Hematopoietic multipotent progenitor cell treated with erythropoietin and hydrocortisone succinate and interleukin-3 and kit ligand, for 17 days (in vitro differentiated cells): ENCODE data around the gene LTB.

Experiments used
- DNase-seq: peaks from one replicate; pipeline ENCODE4 v3.0.0-alpha.2; 2015; ENCODE audit warnings: low spot score

Gene LTB

GRCh38 chr6:31547727-31548543 is 34.3 kb downstream of the LTB start:
- no peak for DNase-seq

GRCh38 chr6:31546958-31547726 is 35.1 kb downstream of the LTB start, which contains the start of gene NFKBIL1:
NFKBIL1 (plus strand) TSS chr6:31547608; CDS start chr6:31547695, 87 bp downstream.
- DNase-seq, result peak; percentile 92

- DNase-seq, result peak; percentile 90
Measured at GRCh38 chr6:31546339-31546957, 35.8 kb downstream of the LTB start, which contains the start of gene ATP6V1G2. ATP6V1G2 (minus strand) TSS chr6:31546608; CDS start chr6:31546559, 49 bp downstream.

- DNase-seq, result no peak
Measured at GRCh38 chr6:31545291-31545690, 36.9 kb downstream of the LTB start.

- DNase-seq, result no peak
Measured at GRCh38 chr6:31544676-31545075, 37.5 kb downstream of the LTB start.

- DNase-seq, result no peak
Measured at GRCh38 chr6:31543639-31544038, 38.6 kb downstream of the LTB start.

GRCh38 chr6:31541658-31542521 is 40.3 kb downstream of the LTB start, which contains the start of gene DDX39B:
DDX39B (minus strand) TSS chr6:31542003; CDS start chr6:31540532, 1,471 bp downstream.
- DNase-seq, result peak; percentile 97

GRCh38 chr6:31541059-31541657 is 41.1 kb downstream of the LTB start:
- no peak for DNase-seq

- DNase-seq, result no peak
Measured at GRCh38 chr6:31540640-31541039, 41.6 kb downstream of the LTB start.

- DNase-seq, result no peak
Measured at GRCh38 chr6:31538805-31539400, 43.3 kb downstream of the LTB start.

- no peak for DNase-seq
Measured at GRCh38 chr6:31535538-31536324, 46.5 kb downstream of the LTB start.

GRCh38 chr6:31534521-31535040 is 47.6 kb downstream of the LTB start:
- DNase-seq, result no peak

- no peak for DNase-seq
Measured at GRCh38 chr6:31534011-31534410, 48.2 kb downstream of the LTB start.

- no peak for DNase-seq
Measured at GRCh38 chr6:31533455-31533841, 48.8 kb downstream of the LTB start.

- DNase-seq, result no peak
Measured at GRCh38 chr6:31532644-31533454, 49.4 kb downstream of the LTB start.

- DNase-seq, result no peak
Measured at GRCh38 chr6:31531771-31532643, 50.2 kb downstream of the LTB start.

GRCh38 chr6:31531162-31531561 is 51.1 kb downstream of the LTB start:
- DNase-seq, result no peak

- DNase-seq, result no peak
Measured at GRCh38 chr6:31530659-31531058, 51.6 kb downstream of the LTB start.
